KMS-11 (cell line): ENCODE measurements around the gene TFG.

Experiments used
- H2AFZ ChIP-seq: fragments of 200-600 bp; sonication (generic); 2 replicates; pipeline ENCODE4 v1.6.1; 2016; ENCODE audit warnings: antibody characterized with exemption, mixed run types, low read depth
- H3K27ac ChIP-seq: fragments of 200-600 bp; sonication (generic); 2 replicates; pipeline ENCODE4 v1.6.1; 2016; ENCODE audit warnings: mild to moderate bottlenecking, mixed run types
- H3K27me3 ChIP-seq: fragments of 200-600 bp; sonication (generic); 2 replicates; pipeline ENCODE4 v1.6.1; 2017; ENCODE audit warnings: mild to moderate bottlenecking, low read depth, mixed run types, moderate library complexity; ENCODE audit not compliant: insufficient read depth
- H3K36me3 ChIP-seq: fragments of 200-600 bp; sonication (generic); 2 replicates; pipeline ENCODE4 v1.6.1; 2017; ENCODE audit warnings: mild to moderate bottlenecking, mixed run types; ENCODE audit not compliant: insufficient read depth
- H3K4me1 ChIP-seq: fragments of 200-600 bp; sonication (generic); 2 replicates; pipeline ENCODE4 v1.6.1; 2016; ENCODE audit warnings: mild to moderate bottlenecking, low read depth, mixed run types; ENCODE audit not compliant: poor library complexity, severe bottlenecking
- H3K4me2 ChIP-seq: fragments of 200-600 bp; sonication (generic); 2 replicates; pipeline ENCODE4 v1.7.0; 2016; ENCODE audit warnings: mild to moderate bottlenecking, mixed run types
- H3K4me3 ChIP-seq: fragments of 200-600 bp; sonication (generic); IDR thresholded peaks from 2 replicates; pipeline ENCODE4 v1.6.1; 2017; ENCODE audit warnings: low read depth, low read length, mixed read lengths; ENCODE audit not compliant: insufficient read depth
- H3K79me2 ChIP-seq: fragments of 200-600 bp; sonication (generic); 2 replicates; pipeline ENCODE4 v1.6.1; 2016; ENCODE audit warnings: low read depth, mixed run types; ENCODE audit not compliant: insufficient read depth
- H3K9ac ChIP-seq: fragments of 200-600 bp; sonication (generic); 2 replicates; pipeline ENCODE4 v1.6.1; 2016; ENCODE audit warnings: mild to moderate bottlenecking, mixed run types
- H4K20me1 ChIP-seq: fragments of 200-600 bp; sonication (generic); 2 replicates; pipeline ENCODE4 v1.6.1; 2016; ENCODE audit warnings: mild to moderate bottlenecking, mixed run types; ENCODE audit not compliant: insufficient read depth
- TF ChIP-seq, protein P1 (sequence below): fragments of 200-600 bp; sonication (generic); conservative IDR thresholded peaks from 2 replicates; pipeline ENCODE4 v1.6.1; 2017; ENCODE audit warnings: low read depth, mild to moderate bottlenecking, antibody characterized with exemption, low read length, moderate library complexity, mixed read lengths

The TFG gene

DNA sequence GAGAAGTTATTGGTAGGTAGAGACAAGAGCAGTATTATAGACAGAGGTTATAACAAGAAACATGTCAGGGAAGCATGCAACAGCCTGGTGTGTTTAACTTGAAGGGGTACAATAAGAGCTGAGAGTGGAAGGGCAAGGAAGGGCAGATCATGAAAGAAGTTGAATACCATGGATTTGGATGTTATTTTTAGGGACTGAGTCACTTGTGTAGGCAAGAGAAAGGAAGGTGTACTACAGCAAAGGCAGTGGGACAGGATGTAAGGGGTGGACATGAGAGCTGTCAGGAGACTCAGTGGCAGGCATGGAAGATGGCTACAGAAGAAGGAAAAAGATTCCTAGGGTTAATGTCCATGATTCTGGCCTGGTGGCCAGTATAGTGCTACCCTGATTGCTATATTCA, 66.4 kb downstream of the TFG start:
- H3K4me1 ChIP-seq = no peaks in the 10 kb centered on the region
- no peak overlapping the region for H3K27ac ChIP-seq
- no peaks in the 10 kb centered on the region for H3K36me3 ChIP-seq
- H3K4me2 ChIP-seq = no peak overlapping the region
- no peak overlapping the region for H2AFZ ChIP-seq
- no peaks in the 10 kb centered on the region for H3K27me3 ChIP-seq
- no peaks in the 10 kb centered on the region for H3K79me2 ChIP-seq
- no peak overlapping the region for H3K4me3 ChIP-seq
- H4K20me1 ChIP-seq = no peaks in the 10 kb centered on the region
- TF ChIP-seq, protein P1, sequence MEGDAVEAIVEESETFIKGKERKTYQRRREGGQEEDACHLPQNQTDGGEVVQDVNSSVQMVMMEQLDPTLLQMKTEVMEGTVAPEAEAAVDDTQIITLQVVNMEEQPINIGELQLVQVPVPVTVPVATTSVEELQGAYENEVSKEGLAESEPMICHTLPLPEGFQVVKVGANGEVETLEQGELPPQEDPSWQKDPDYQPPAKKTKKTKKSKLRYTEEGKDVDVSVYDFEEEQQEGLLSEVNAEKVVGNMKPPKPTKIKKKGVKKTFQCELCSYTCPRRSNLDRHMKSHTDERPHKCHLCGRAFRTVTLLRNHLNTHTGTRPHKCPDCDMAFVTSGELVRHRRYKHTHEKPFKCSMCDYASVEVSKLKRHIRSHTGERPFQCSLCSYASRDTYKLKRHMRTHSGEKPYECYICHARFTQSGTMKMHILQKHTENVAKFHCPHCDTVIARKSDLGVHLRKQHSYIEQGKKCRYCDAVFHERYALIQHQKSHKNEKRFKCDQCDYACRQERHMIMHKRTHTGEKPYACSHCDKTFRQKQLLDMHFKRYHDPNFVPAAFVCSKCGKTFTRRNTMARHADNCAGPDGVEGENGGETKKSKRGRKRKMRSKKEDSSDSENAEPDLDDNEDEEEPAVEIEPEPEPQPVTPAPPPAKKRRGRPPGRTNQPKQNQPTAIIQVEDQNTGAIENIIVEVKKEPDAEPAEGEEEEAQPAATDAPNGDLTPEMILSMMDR = no peak
- H3K9ac ChIP-seq = no peak overlapping the region

DNA sequence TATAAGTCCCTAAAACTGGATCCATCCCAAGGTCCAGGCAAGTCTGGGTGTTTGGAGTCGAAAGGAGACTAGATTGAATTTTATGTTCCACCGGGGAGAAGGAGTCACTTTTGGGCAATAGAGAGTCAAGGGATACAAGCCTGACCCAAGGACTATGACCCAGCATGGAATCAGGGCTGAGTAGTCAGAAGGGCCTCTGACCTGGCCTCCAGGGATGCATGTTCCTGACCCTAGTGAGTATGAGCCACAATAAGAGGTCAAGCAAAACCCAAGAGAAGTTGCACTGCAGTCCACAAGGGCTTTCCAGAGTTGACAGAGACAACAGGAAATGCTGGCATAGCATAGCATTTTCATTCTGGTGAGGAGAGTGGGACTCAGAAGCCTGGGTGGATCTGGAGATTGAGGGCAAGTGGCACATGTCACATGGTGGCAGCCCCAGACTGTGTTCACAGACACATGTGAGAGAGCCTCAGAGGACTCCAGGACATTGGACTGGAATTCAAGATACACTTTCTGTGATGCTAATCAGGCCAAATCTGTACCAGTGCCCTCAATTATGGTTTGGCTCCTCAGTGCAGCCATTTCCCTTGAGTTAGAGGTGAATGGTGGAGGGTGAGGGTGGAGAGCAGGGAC, 66.9 kb downstream of the TFG start:
- no peak overlapping the region for H3K27ac ChIP-seq
- H3K27me3 ChIP-seq = no peaks in the 10 kb centered on the region
- TF ChIP-seq, protein P1 = no peak
- no peak overlapping the region for H3K9ac ChIP-seq
- H4K20me1 ChIP-seq = no peaks in the 10 kb centered on the region
- H3K36me3 ChIP-seq = no peaks in the 10 kb centered on the region
- H2AFZ ChIP-seq = no peak overlapping the region
- H3K4me1 ChIP-seq = no peaks in the 10 kb centered on the region
- no peaks in the 10 kb centered on the region for H3K79me2 ChIP-seq
- no peak overlapping the region for H3K4me3 ChIP-seq
- no peak overlapping the region for H3K4me2 ChIP-seq

DNA sequence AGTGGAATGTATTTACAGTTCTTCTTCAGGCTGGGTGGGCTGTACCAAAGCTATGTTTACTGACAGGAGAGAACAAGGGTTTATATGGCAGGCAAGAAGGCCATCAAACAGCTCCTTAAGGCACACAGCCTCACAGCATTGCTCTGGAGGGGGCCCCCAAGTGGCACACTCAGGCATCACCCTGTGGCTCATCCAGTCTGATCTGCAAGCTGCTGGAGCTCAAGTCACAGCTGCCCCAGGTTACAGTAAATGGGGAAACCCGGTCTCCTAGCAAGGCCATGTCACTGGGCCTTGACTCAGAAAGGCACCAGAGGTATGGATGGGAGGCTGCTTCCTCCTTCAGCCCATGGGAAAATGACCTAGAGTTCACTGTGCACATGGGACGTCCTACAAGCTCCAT, 67.5 kb downstream of the TFG start:
- no peaks in the 10 kb centered on the region for H3K4me1 ChIP-seq
- no peak overlapping the region for H3K4me2 ChIP-seq
- no peaks in the 10 kb centered on the region for H3K27me3 ChIP-seq
- no peak overlapping the region for H2AFZ ChIP-seq
- H3K9ac ChIP-seq = no peak overlapping the region
- H3K36me3 ChIP-seq = no peaks in the 10 kb centered on the region
- TF ChIP-seq, protein P1 = no peak
- no peaks in the 10 kb centered on the region for H3K79me2 ChIP-seq
- H3K27ac ChIP-seq = no peak overlapping the region
- no peaks in the 10 kb centered on the region for H4K20me1 ChIP-seq
- H3K4me3 ChIP-seq = no peak overlapping the region

DNA sequence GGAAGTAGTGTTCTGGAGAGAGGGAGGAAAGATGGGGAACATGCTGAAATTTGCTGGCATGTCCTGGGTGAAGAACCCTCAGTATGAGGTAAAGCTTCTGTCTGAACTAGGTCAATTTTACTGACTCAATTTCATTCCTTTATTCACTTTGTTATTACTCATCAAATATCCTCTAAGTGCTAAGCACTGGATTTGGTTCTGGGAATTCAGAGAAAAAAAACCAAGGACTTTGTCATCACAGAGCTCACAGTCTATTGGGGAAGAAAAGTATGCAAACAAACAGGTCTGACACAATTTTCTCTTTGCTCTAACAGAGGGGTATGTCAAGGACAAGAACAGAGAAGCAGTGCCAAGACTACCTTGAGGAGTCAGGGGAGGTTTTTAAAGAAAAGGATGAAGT, 68.0 kb downstream of the TFG start:
- Histone ChIP-seq H3K4me1 (no peaks in the 10 kb centered on the region), H3K4me2 (no peak overlapping the region), H4K20me1 (no peaks in the 10 kb centered on the region), H3K79me2 (no peaks in the 10 kb centered on the region), H3K27ac (no peak overlapping the region), H3K27me3 (no peaks in the 10 kb centered on the region), H3K4me3 (no peak overlapping the region), H3K36me3 (no peaks in the 10 kb centered on the region), H2AFZ (no peak overlapping the region), H3K9ac (no peak overlapping the region)
- TF ChIP-seq, protein P1 = no peak
